NCI-H187 (cell line): Measurements from ENCODE around the gene SH3BP5L.

ENCODE experiments used
- DNase-seq, 2 experiments: peaks; one replicate each; lab custom pipeline; 2025; lab: John Stamatoyannopoulos, UW

The SH3BP5L gene

GRCh38 chr1:248825909-248826760 lies at the start of gene SH3BP5L:
SH3BP5L (minus strand) TSS chr1:248825915; CDS start chr1:248824935, 980 bp downstream.
- peak; percentile 54 to 55 for DNase-seq

GRCh38 chr1:248873993-248874533 lies 48.3 kb upstream of the SH3BP5L start:
- DNase-seq, result peak in 1 of 2 experiments; percentile 81

- DNase-seq, result peak; percentile 66 to 81
These were observed 47.8 kb upstream of the SH3BP5L start for GRCh38 chr1:248873409-248873992.

GRCh38 chr1:248872752-248873408 lies 47.2 kb upstream of the SH3BP5L start:
- DNase-seq, result peak; percentile 8 to 28

- DNase-seq, result no peak
These were observed 46.2 kb upstream of the SH3BP5L start for GRCh38 chr1:248871837-248872401.

- peak; percentile 49 to 58 for DNase-seq
These were observed 37.5 kb upstream of the SH3BP5L start for GRCh38 chr1:248862998-248863881.

- DNase-seq, result no peak
These were observed 36.9 kb upstream of the SH3BP5L start for GRCh38 chr1:248862695-248862997.

- DNase-seq, result no peak
These were observed 35.9 kb upstream of the SH3BP5L start for GRCh38 chr1:248861616-248862015.

- no peak for DNase-seq
These were observed 34.3 kb upstream of the SH3BP5L start for GRCh38 chr1:248860007-248860406.

GRCh38 chr1:248858891-248859889 lies 33.5 kb upstream of the SH3BP5L start, which contains the start of gene ZNF692:
ZNF692 (minus strand) TSS chr1:248859085; CDS start chr1:248858309, 776 bp downstream.
- peak; percentile 38 to 82 for DNase-seq

GRCh38 chr1:248858096-248858890 lies 32.6 kb upstream of the SH3BP5L start:
- no peak for DNase-seq

GRCh38 chr1:248857749-248858095 lies 32.0 kb upstream of the SH3BP5L start:
- no peak for DNase-seq

GRCh38 chr1:248857201-248857600 lies 31.5 kb upstream of the SH3BP5L start:
- no peak for DNase-seq

- no peak for DNase-seq
These were observed 30.5 kb upstream of the SH3BP5L start for GRCh38 chr1:248856176-248856575.

- DNase-seq, result no peak
These were observed 29.9 kb upstream of the SH3BP5L start for GRCh38 chr1:248855580-248855979.

GRCh38 chr1:248853663-248854375 lies 28.1 kb upstream of the SH3BP5L start:
- no peak for DNase-seq

- DNase-seq, result no peak
These were observed 27.0 kb upstream of the SH3BP5L start for GRCh38 chr1:248852481-248853405.
